ENCODE results near the gene NASP. TPM values are rescaled to one million over a fixed set of nuclear protein-coding genes. Genes with fewer than 3 reads are reported as not detected.

Gene NASP
- polyA plus RNA-seq, 3 donors, result 320 to 372 (median 346) TPM

DNA sequence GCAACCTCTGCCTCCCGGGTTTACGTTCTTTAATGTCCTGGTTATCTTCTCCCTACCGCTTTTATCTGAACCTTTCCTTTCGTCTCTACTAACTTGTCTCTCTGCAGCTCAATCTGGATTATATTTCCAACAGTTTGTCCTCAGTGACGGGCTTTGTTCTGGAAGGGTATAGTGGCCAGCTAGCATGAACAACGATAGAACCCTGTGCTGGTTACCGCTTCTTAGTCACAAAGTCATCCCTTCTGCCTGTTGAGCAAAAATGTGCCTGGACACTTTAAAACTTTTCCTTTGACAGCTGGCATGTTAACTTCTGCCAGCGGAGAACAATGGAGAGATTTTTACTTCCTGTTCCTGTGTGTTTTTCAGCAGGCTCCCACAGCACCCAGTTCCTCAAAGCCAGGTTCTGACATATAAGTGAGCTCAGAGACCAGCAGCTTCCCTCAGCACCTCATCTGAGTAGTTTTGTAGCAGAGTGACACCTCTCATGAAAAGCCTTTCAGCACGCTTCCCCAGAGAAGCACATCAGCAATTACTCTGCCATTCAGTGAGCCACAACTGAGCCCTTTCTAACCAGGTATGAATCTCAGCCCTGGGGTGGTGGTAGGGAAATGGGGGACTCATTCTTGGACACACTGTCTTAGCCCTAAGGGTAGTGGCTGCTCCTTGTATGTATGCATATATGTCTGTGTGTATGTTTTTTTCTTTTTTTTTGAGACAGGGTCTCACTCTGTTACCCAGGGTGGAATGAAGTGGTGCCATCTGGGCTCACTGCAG, 63.6 kb downstream of the NASP start:
- no peak for DNase-seq

DNA sequence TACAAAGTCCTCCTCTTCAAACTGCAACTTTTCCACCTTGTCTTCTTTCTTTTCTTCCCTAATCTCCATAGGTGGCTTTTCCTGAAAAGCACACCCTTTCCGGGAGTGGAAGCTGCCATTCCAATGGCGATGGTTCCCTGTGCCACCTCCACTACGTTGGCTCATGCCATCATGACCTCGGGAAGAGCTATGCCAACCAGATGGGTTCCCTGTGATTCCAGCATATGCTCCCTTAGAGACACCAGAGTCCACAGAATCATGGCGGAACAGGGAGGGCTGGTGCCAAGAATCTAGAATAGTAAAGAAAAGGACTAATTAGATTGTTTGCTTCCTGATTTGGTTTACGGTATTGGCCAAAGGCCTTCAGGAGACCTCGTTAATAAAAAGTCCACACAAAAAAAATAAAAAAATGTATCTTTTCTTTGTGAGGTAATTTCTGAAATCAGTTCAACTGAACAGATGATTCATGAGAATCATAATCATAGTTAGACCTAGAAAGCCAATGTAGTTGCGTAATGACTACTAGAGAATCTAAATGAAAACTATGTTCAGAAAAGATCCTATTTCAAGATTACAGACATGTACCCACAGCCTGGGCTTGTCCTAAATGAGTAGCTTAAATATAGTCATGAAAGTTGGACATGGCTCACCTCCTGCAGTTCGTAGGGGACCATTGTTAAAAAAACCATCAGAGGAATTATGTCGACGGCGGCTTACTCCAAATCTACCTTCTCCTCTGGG, 70.9 kb downstream of the NASP start:
- DNase-seq, result no peak

DNA sequence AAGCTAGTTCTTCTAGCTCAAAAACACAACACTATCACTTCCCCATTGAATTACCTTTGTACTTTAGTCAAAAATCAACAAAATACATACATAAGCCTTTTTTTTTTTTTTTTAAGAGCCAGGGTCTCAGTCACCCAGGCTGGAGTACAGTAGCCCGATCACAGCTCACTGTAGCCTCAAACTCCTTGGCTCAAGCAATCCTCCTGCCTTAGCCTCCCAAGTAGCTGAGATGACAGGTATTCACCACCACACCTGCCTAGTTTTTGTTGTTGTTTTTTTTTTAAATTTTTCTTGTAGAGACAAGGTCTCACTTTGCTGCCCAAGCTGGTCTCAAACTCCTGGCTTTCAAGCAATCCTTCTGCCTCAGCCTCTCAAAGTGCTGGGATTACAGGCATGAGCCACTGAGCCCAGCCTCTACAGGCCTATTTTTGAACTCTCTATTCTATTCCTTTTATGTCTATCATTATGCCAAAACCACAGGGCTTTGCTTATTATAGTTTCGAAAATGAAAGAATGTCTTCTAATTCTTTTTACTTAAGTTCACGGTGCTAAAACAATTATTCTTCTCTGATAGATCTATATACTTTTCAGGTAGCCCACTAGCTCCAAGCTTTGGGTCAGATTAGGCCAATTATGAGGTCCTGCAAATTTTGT, 72.9 kb downstream of the NASP start:
- DNase-seq, result no peak

DNA sequence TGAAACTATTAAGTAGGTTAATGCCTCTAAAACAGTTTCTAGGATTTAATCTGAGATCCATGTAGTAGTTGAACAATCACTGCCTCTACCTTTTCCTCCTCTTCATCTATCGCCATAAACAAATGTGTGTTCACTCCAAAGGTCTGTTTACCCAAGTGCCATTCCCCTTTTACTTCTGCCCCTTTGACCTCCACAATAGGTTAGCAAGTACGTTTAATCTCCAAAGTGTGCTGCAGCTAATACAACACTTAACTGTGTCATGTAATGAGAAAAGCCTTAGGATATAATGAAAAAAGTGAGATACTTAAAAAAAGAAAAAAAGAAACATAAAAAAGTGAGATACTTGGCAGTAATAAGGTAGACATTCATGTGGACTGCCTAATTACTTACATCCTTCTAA, 74.3 kb downstream of the NASP start:
- no peak for DNase-seq

DNA sequence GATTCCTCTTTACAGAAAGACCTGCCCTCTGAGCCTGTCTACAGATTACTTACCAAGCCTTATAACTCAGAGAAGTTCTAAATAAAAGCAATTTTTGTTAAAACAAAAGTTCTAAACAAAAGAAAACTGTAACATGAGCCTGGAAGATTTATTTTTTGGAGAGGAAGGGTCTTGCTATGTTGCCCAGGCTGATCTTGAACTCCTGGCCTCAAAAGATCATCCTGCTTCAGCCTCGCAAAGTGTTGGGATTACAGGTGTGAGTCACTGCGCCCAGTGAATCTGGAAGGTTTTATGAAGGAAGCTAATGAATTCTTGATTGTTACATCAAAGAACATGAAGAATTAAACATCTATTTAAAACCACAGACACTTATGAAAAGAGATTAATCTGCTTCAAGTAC, 75.4 kb downstream of the NASP start:
- no peak for DNase-seq

DNA sequence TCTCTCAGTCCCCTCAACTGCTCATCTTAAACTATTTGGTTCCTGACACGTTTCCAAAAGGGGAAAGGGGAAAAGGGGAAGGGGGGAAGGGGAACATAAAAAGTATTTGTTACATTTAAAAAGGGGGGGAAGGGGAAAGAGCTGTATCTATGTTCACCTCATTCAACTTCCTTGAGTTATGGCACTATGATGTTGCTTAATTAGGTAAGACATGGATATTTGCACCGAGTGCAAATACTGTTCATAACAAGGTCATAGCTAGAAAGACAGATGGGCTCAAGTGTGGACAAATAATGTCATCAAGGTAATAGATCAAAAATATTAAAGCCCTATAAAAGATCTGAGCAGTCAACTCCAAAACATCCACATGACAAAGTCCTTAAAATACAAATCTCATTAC, 76.5 kb downstream of the NASP start:
- no peak for DNase-seq

DNA sequence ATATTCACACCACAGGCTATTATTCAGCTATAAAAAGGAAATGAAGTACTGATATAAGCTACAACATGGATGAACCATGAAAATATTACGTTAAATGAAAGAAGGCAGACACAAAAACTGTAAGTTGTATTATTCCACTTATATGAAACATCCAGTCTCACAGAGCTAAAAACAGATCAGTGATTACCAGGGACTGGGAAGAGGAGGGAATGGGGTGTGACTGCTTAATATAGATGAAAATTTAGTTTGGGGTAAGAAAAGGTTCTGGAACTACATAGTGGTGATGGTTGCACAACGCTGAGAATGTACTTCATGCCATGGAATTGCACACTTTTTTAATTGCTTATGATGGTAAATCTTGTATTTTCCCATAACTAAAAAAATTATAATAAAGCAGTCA, 83.0 kb downstream of the NASP start:
- no peak for DNase-seq

DNA sequence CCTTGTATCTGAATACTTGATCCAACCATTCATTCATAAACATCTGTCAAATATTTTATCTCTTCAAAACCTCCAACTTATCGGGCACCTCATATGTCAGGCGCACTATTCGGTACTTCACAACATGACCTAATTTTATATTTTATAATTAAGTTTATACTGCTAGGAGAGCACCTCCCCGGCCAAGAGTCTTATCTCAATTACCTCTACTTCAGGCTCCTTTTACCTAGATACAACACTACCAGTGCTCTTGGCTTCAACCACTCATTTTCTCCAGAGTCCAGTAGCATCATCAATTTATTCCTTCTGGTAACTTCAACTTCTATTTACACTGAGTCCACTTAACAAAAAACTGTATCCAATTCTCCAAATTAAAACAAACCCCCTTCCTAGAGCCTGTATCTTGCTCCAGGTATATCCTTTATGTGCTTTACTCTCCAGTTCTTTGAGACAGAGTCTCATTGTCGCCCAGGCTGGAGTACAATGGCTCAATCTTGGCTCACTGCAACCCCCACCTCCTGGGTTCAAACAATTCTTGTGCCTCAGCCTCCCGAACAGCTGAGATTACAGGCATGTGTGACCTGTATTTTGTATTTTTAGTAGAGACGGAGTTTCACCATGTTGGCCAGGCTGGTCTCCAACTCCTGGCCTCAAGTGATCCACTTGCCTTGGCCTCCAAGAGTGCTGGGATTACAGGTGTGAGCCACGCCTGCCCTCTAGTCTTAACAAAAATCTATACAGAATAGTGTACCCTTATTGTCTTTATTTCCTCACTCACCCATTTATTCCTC, 83.7 kb downstream of the NASP start:
- DNase-seq, result no peak

Other genes with a start within 250 kb of the NASP start
- 10 to 100 TPM; 12.5 to 15.3 (median 14.1) TPM for gene TOE1, start 243.9 kb upstream of the NASP start, polyA plus RNA-seq (ENCODE audit: insufficient read length in 3 of 3)
- 10 to 100 TPM; 28.2 to 40.1 (median 38.9) TPM for gene MUTYH, start 243.6 kb upstream of the NASP start, polyA plus RNA-seq (ENCODE audit: insufficient read length in 3 of 3)
- gene TESK2, start 92.9 kb upstream of the NASP start, polyA plus RNA-seq (ENCODE audit: insufficient read length in 3 of 3), result 1 to 10 TPM; 6.6 to 8.4 (median 7.2) TPM
- 1 to 10 TPM; 1.5 to 4.5 (median 1.9) TPM for gene CCDC163, start 84.0 kb upstream of the NASP start, polyA plus RNA-seq (ENCODE audit: insufficient read length in 3 of 3)
- 10 to 100 TPM; 12.3 to 17.1 (median 13.6) TPM for gene MMACHC, start 83.7 kb upstream of the NASP start, polyA plus RNA-seq (ENCODE audit: insufficient read length in 3 of 3)
- gene PRDX1, start 62.2 kb upstream of the NASP start, polyA plus RNA-seq (ENCODE audit: insufficient read length in 3 of 3), result 100 to 1,000 TPM; 300 to 331 (median 314) TPM
- 100 to 1,000 TPM; 313 to 323 (median 320) TPM for gene AKR1A1, start 33.2 kb upstream of the NASP start, polyA plus RNA-seq (ENCODE audit: insufficient read length in 3 of 3)
- 1 to 10 TPM; 1.9 to 2.2 (median 2.1) TPM for gene CCDC17, start 40.0 kb downstream of the NASP start, polyA plus RNA-seq (ENCODE audit: insufficient read length in 3 of 3)
- 100 to 1,000 TPM in 2 of 3 donors, 10 to 100 TPM in 1; 96.7 to 139 (median 115) TPM for gene GPBP1L1, start 102.5 kb downstream of the NASP start, polyA plus RNA-seq (ENCODE audit: insufficient read length in 3 of 3)
- gene TMEM69, start 104.1 kb downstream of the NASP start, polyA plus RNA-seq (ENCODE audit: insufficient read length in 3 of 3), result 10 to 100 TPM; 50.1 to 51.0 (median 50.2) TPM
- gene IPP, start 166.6 kb downstream of the NASP start, polyA plus RNA-seq (ENCODE audit: insufficient read length in 3 of 3), result 10 to 100 TPM; 23.4 to 34.5 (median 29.7) TPM
- gene MAST2, start 219.6 kb downstream of the NASP start, polyA plus RNA-seq (ENCODE audit: insufficient read length in 3 of 3), result 10 to 100 TPM; 32.0 to 43.3 (median 38.1) TPM